ENCODE results near the gene SMIM24.
"Not testable (repeated sequence)": the region's sequence is repeated elsewhere in the genome, so short reads cannot be mapped to it uniquely, and the experiment has no call there.

Gene SMIM24

GRCh38 chr19:3480383-3481091, at the start of gene SMIM24:
Gene SMIM24, minus strand, starts transcription at chr19:3480525. Its CDS starts 62 bp downstream, at chr19:3480463.
- Histone ChIP-seq H3K9ac (ENCODE audit: low read depth, low read length) (no peak within 1 kb of the TSS), H3K4me1 (ENCODE audit: insufficient read depth, low read length) (no peaks in the 10 kb centered on the region), H3K27me3 (ENCODE audit: insufficient read depth, low read length) (peaks cover 19% of the 10 kb centered on the region), H3K4me3 (ENCODE audit: low read length) (no peak within 1 kb of the TSS), H3K27ac (ENCODE audit: low read length) (no peak within 1 kb of the TSS), H3K9me3 (ENCODE audit: insufficient read depth, low read depth, low read length) (no peaks in the 10 kb centered on the region), H3K36me3 (ENCODE audit: insufficient read depth, low read depth, low read length) (no peaks in the 10 kb centered on the region)

- H3K4me1 ChIP-seq (ENCODE audit: insufficient read depth, low read length); H3K9me3 ChIP-seq (ENCODE audit: insufficient read depth, low read depth, low read length); H3K4me3 ChIP-seq (ENCODE audit: low read length); H3K27ac ChIP-seq (ENCODE audit: low read length); H3K27me3 ChIP-seq (ENCODE audit: insufficient read depth, low read length); H3K9ac ChIP-seq (ENCODE audit: low read depth, low read length): not testable (repeated sequence)
- peaks cover 40% of the 10 kb centered on the region for H3K36me3 ChIP-seq (ENCODE audit: insufficient read depth, low read depth, low read length)
These were observed 49.0 kb upstream of the SMIM24 start for GRCh38 chr19:3529299-3529698.

DNA sequence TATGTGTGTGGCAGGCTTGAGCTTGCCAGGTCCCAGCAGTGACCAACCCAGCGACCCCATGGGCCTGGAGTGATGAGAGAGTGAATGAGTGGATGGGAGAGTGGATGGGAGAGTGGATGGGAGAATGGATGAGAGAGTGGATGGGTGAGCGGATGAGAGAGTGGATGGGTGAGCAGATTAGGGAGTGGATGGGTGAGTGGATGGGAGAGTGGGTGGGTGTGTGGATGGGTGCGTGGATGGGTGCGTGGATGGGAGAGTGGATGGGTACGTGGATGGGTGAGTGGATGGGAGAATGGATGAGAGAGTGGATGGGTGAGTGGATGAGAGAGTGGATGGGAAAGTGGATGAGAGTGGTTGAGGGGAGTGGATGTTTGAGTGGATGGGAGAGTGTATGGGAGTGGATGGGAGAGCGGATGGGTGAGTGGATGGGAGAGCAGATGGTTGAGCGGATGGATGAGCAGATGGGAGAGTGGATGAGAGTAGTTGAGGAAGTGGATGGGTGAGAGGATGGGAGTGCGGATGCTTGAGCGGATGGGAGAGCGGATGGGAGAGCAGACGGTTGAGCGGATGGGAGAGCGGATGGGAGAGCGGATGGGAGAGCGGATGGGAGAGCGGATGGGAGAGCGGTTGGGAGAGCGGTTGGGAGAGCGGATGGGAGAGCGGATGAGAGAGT, 48.4 kb upstream of the SMIM24 start:
- no peaks in the 10 kb centered on the region for H3K9me3 ChIP-seq (ENCODE audit: insufficient read depth, low read depth, low read length)
- H3K4me1 ChIP-seq (ENCODE audit: insufficient read depth, low read length) = no peaks in the 10 kb centered on the region
- peaks cover 40% of the 10 kb centered on the region for H3K36me3 ChIP-seq (ENCODE audit: insufficient read depth, low read depth, low read length)
- no peaks in the 10 kb centered on the region for H3K27me3 ChIP-seq (ENCODE audit: insufficient read depth, low read length)
- H3K27ac ChIP-seq (ENCODE audit: low read length) = no peak overlapping the region
- no peak overlapping the region for H3K9ac ChIP-seq (ENCODE audit: low read depth, low read length)
- H3K4me3 ChIP-seq (ENCODE audit: low read length) = no peak overlapping the region

GRCh38 chr19:3528080-3528479, 47.8 kb upstream of the SMIM24 start:
- H3K9me3 ChIP-seq (ENCODE audit: insufficient read depth, low read depth, low read length) = no peaks in the 10 kb centered on the region
- H3K4me3 ChIP-seq (ENCODE audit: low read length) = no peak overlapping the region
- no peak overlapping the region for H3K27ac ChIP-seq (ENCODE audit: low read length)
- H3K4me1 ChIP-seq (ENCODE audit: insufficient read depth, low read length) = no peaks in the 10 kb centered on the region
- H3K9ac ChIP-seq (ENCODE audit: low read depth, low read length) = no peak overlapping the region
- H3K36me3 ChIP-seq (ENCODE audit: insufficient read depth, low read depth, low read length) = peaks cover 34% of the 10 kb centered on the region
- H3K27me3 ChIP-seq (ENCODE audit: insufficient read depth, low read length) = no peaks in the 10 kb centered on the region

- Histone ChIP-seq H3K9me3 (ENCODE audit: insufficient read depth, low read depth, low read length) (no peaks in the 10 kb centered on the region), H3K36me3 (ENCODE audit: insufficient read depth, low read depth, low read length) (peaks cover 28% of the 10 kb centered on the region)
These were observed 47.0 kb upstream of the SMIM24 start for GRCh38 chr19:3527238-3527910.

DNA sequence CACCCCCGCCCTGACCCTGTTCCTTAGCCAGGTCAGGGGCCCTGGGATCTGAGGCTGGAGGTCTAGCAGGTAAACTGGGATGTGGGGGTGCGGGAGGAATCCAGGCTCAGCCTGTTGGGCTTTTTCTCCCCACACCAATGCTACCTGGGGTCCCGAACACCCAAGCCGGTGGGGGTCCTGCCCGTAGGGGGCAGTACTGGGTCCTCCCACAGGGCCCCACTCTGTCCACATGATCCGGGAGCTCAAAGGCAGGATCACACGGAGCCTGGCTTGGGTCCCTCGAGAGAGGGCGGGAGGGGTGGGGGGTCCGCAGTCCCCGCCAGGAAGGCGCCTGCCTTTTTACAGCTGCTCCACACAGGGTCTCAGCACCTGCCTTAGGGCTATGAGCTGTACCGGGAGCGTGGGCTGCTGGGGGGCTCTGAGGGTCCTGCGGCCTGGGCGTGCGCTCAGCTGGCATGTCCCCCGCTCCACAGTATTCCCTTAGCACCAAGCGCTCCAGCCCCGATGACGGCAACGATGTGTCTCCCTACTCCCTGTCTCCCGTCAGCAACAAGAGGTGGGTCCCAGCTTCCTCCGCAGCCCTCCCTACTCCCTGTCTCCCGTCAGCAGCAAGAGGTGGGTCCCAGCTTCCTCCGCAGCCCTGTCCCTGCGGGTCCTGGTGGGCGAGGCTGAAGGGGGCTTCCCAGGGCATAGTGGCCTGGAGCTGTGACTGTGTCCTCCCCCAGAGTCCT, 46.3 kb upstream of the SMIM24 start:
- H3K4me3 ChIP-seq (ENCODE audit: low read length) = no peak overlapping the region
- no peak overlapping the region for H3K27ac ChIP-seq (ENCODE audit: low read length)
- no peaks in the 10 kb centered on the region for H3K4me1 ChIP-seq (ENCODE audit: insufficient read depth, low read length)
- H3K27me3 ChIP-seq (ENCODE audit: insufficient read depth, low read length) = no peaks in the 10 kb centered on the region
- H3K9me3 ChIP-seq (ENCODE audit: insufficient read depth, low read depth, low read length) = no peaks in the 10 kb centered on the region
- H3K36me3 ChIP-seq (ENCODE audit: insufficient read depth, low read depth, low read length) = peaks cover 23% of the 10 kb centered on the region
- H3K9ac ChIP-seq (ENCODE audit: low read depth, low read length) = no peak overlapping the region

More at GRCh38 chr19:3527238-3527910, 47.0 kb upstream of the SMIM24 start:
- Histone ChIP-seq H3K9ac (ENCODE audit: low read depth, low read length) (no peak overlapping the region), H3K4me1 (ENCODE audit: insufficient read depth, low read length) (no peaks in the 10 kb centered on the region), H3K4me3 (ENCODE audit: low read length) (no peak overlapping the region), H3K27ac (ENCODE audit: low read length) (no peak overlapping the region), H3K27me3 (ENCODE audit: insufficient read depth, low read length) (no peaks in the 10 kb centered on the region)

DNA sequence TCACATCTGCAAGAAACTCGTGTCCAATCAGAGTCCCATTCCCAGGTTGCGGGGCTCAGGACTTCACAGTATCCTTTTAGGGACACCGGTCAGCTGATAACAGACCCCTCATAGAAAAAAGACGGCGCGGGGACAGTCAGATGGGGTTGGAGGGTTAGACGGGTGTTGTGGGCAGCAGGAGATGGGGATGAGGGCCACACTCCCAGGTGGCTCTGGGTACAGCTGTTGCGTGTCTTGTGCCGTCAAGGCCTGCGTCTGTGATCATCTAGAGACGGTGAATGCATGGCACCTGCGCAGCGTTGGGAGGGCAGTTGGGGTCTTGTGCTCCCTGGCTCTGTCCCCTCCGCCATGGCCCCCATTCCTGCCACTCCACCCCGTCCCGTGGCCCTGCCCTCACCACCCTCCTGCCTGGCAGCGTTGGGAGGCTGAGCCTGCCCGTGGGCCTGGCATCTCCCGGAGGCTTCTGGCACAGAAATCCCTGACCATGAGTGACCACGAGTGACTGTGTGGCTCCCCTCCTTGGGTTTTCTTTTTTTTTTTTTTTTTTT, 44.7 kb upstream of the SMIM24 start:
- H3K36me3 ChIP-seq (ENCODE audit: insufficient read depth, low read depth, low read length) = peaks cover 14% of the 10 kb centered on the region; the same call in 1 of the 2 replicates
- H3K4me1 ChIP-seq (ENCODE audit: insufficient read depth, low read length) = no peaks in the 10 kb centered on the region
- H3K9me3 ChIP-seq (ENCODE audit: insufficient read depth, low read depth, low read length) = no peaks in the 10 kb centered on the region
- H3K27ac ChIP-seq (ENCODE audit: low read length) = no peak overlapping the region
- H3K4me3 ChIP-seq (ENCODE audit: low read length) = no peak overlapping the region
- no peaks in the 10 kb centered on the region for H3K27me3 ChIP-seq (ENCODE audit: insufficient read depth, low read length)
- H3K9ac ChIP-seq (ENCODE audit: low read depth, low read length) = no peak overlapping the region

- Histone ChIP-seq H3K36me3 (ENCODE audit: insufficient read depth, low read depth, low read length) (peaks cover 14% of the 10 kb centered on the region; the same call in 1 of the 2 replicates), H3K9ac (ENCODE audit: low read depth, low read length) (no peak overlapping the region), H3K9me3 (ENCODE audit: insufficient read depth, low read depth, low read length) (no peaks in the 10 kb centered on the region), H3K4me1 (ENCODE audit: insufficient read depth, low read length) (no peaks in the 10 kb centered on the region), H3K4me3 (ENCODE audit: low read length) (no peak overlapping the region), H3K27ac (ENCODE audit: low read length) (no peak overlapping the region), H3K27me3 (ENCODE audit: insufficient read depth, low read length) (no peaks in the 10 kb centered on the region)
These were observed 43.9 kb upstream of the SMIM24 start for GRCh38 chr19:3524078-3524842.

- Histone ChIP-seq H3K27ac (ENCODE audit: low read length) (no peak overlapping the region), H3K36me3 (ENCODE audit: insufficient read depth, low read depth, low read length) (peaks cover 14% of the 10 kb centered on the region; the same call in 1 of the 2 replicates), H3K4me3 (ENCODE audit: low read length) (no peak overlapping the region), H3K27me3 (ENCODE audit: insufficient read depth, low read length) (no peaks in the 10 kb centered on the region), H3K9ac (ENCODE audit: low read depth, low read length) (no peak overlapping the region), H3K9me3 (ENCODE audit: insufficient read depth, low read depth, low read length) (no peaks in the 10 kb centered on the region), H3K4me1 (ENCODE audit: insufficient read depth, low read length) (peaks cover 6% of the 10 kb centered on the region)
These were observed 43.2 kb upstream of the SMIM24 start for GRCh38 chr19:3523361-3524077.

Measured in iPS-20b (cell line).